PC-9 (cell line): ENCODE results near the gene PHEX. TPM values are rescaled to one million over a fixed set of nuclear protein-coding genes. Genes with fewer than 3 reads are reported as not detected.

Experiments
- BruUV-seq: library from RNA; stranded (reverse); fragments of 400-500 nt; replicated peaks from 2 replicates; lab custom pipeline; 2021; lab: Mats Ljungman, UMichigan
- CTCF ChIA-PET: fragments of 300-600 bp; sonication (Branson Sonifier 250); formaldehyde crosslinking; loops from one replicate; lab custom pipeline; 2022; ENCODE audit warnings: antibody characterized with exemption; lab: Charles Lee
- POLR2A ChIA-PET: fragments of 300-600 bp; sonication (Branson Sonifier 250); formaldehyde crosslinking; loops from one replicate; lab custom pipeline; 2022; ENCODE audit warnings: antibody characterized with exemption; ENCODE audit not compliant: unreplicated experiment; lab: Charles Lee
- DNase-seq, 2 experiments: peaks; one replicate each; pipeline versions ENCODE4 v3.0.0 to v3.0.0-alpha.2; 2015 to 2022; ENCODE audit warnings: mixed read lengths in 1 of 2
- H2AFZ ChIP-seq: fragments of 200-600 bp; sonication (generic); 2 replicates; pipeline ENCODE4 v1.8.1; 2017; ENCODE audit warnings: antibody characterized with exemption
- H3F3A ChIP-seq: fragments of 200-600 bp; sonication (generic); 2 replicates; pipeline ENCODE4 v1.8.1; 2017; ENCODE audit warnings: antibody characterized with exemption, mild to moderate bottlenecking, low read depth; ENCODE audit not compliant: insufficient read depth
- H3K27ac ChIP-seq: fragments of 200-600 bp; sonication (generic); 2 replicates; pipeline ENCODE4 v1.6.1; 2016; ENCODE audit warnings: mixed run types
- H3K27me3 ChIP-seq: fragments of 200-600 bp; sonication (generic); 2 replicates; pipeline ENCODE4 v1.6.1; 2016; ENCODE audit warnings: low read depth, mixed run types; ENCODE audit not compliant: insufficient read depth
- H3K36me3 ChIP-seq: fragments of 200-600 bp; sonication (generic); 2 replicates; pipeline ENCODE4 v1.6.1; 2016; ENCODE audit warnings: low read depth, mixed run types
- H3K4me1 ChIP-seq: fragments of 200-600 bp; sonication (generic); replicated peaks from 2 replicates; pipeline ENCODE4 v1.6.1; 2016; ENCODE audit warnings: mixed run types; ENCODE audit not compliant: insufficient read depth
- H3K4me2 ChIP-seq: fragments of 200-600 bp; sonication (generic); 2 replicates; pipeline ENCODE4 v1.6.1; 2017; ENCODE audit warnings: mixed run types
- H3K4me3 ChIP-seq: fragments of 200-600 bp; sonication (generic); 2 replicates; pipeline ENCODE4 v1.6.1; 2016; ENCODE audit warnings: mixed run types
- H3K79me2 ChIP-seq: fragments of 200-600 bp; sonication (generic); 2 replicates; pipeline ENCODE4 v1.6.1; 2017; ENCODE audit warnings: low read depth, mixed run types
- H3K9me2 ChIP-seq: fragments of 200-600 bp; sonication (generic); 2 replicates; pipeline ENCODE4 v1.8.1; 2017; ENCODE audit warnings: mild to moderate bottlenecking; ENCODE audit not compliant: insufficient read depth
- H3K9me3 ChIP-seq: fragments of 200-600 bp; sonication (generic); 2 replicates; pipeline ENCODE4 v1.8.1; 2016; ENCODE audit warnings: low read depth; ENCODE audit not compliant: insufficient read depth
- H4K20me1 ChIP-seq: fragments of 200-600 bp; sonication (generic); 2 replicates; pipeline ENCODE4 v1.8.1; 2017; ENCODE audit not compliant: insufficient read depth
- CTCF ChIP-seq: fragments of 200-600 bp; sonication (generic); conservative IDR thresholded peaks from 2 replicates; pipeline ENCODE4 v1.6.1; 2017; ENCODE audit warnings: mixed run types, antibody characterized with exemption, mild to moderate bottlenecking, moderate library complexity
- EZH2 ChIP-seq: fragments of 200-600 bp; sonication (generic); IDR thresholded peaks from 2 replicates; pipeline ENCODE4 v1.8.0; 2017; ENCODE audit warnings: antibody characterized with exemption, low read depth
- intact Hi-C: fragments of 100-400 bp; cut with micrococcal nuclease; formaldehyde crosslinking; loops from one replicate; pipeline ENCODE4 v1.10.0; 2022; ENCODE audit not compliant: unreplicated experiment
- total RNA-seq: library from RNA; stranded (reverse); gene quantifications from 2 replicates; pipeline ENCODE4 v1.2.3, GENCODE V29; 2021

PHEX gene
- total RNA-seq, 1 experiment from 2014 or later = 3.5 TPM

GRCh38 chrX:22121161-22121560 lies 89.0 kb downstream of the PHEX start:
- H4K20me1 ChIP-seq = no peaks in the 10 kb centered on the region
- no peak for TF ChIP-seq EZH2
- no peak for TF ChIP-seq CTCF
- no peaks in the 10 kb centered on the region for H3K79me2 ChIP-seq
- H3F3A ChIP-seq = peaks cover 35% of the 10 kb centered on the region
- H3K4me3 ChIP-seq = no peak overlapping the region
- no peak overlapping the region for H2AFZ ChIP-seq
- peaks cover 74% of the 10 kb centered on the region for H3K4me1 ChIP-seq
- intact Hi-C loops = no loop called here
- no peaks in the 10 kb centered on the region for H3K9me3 ChIP-seq
- BruUV-seq = no TSS peak
- ChIA-PET CTCF (no interaction called here), POLR2A (interaction anchor here (0.6 kb wide), 1 partner anchor 12 kb away, joined by 5 read pairs; no protein-coding TSS in a partner anchor)
- H3K9me2 ChIP-seq = no peaks in the 10 kb centered on the region
- H3K27ac ChIP-seq = peak overlapping the region; percentile 66
- peak; percentile 14 to 79 for DNase-seq
- H3K4me2 ChIP-seq = peak overlapping the region; percentile 16; the same call in 1 of the 2 replicates
- H3K27me3 ChIP-seq = no peaks in the 10 kb centered on the region
- no peaks in the 10 kb centered on the region for H3K36me3 ChIP-seq

- Histone ChIP-seq H3K9me3 (no peaks in the 10 kb centered on the region), H3K79me2 (no peaks in the 10 kb centered on the region), H3K4me2 (no peak overlapping the region), H3K27ac (0 out of 2 replicates have a peak overlapping the region, but pooled peaks have one; percentile 6), H3K9me2 (no peaks in the 10 kb centered on the region), H3F3A (peaks cover 35% of the 10 kb centered on the region), H3K27me3 (no peaks in the 10 kb centered on the region), H3K36me3 (no peaks in the 10 kb centered on the region), H3K4me3 (no peak overlapping the region), H2AFZ (no peak overlapping the region), H4K20me1 (no peaks in the 10 kb centered on the region), H3K4me1 (peaks cover 63% of the 10 kb centered on the region)
- ChIA-PET CTCF (no interaction called here), POLR2A (no interaction called here)
- BruUV-seq = no TSS peak
- intact Hi-C loops = no loop called here
- TF ChIP-seq CTCF (no peak), EZH2 (no peak)
- peak; percentile 3 to 50 for DNase-seq
These were observed 90.4 kb downstream of the PHEX start for GRCh38 chrX:22122510-22122909.

GRCh38 chrX:22124098-22124497 lies 92.0 kb downstream of the PHEX start:
- CTCF ChIA-PET = no interaction called here
- intact Hi-C loops = no loop called here
- Histone ChIP-seq H3K4me3 (no peak overlapping the region), H3K4me1 (peaks cover 48% of the 10 kb centered on the region), H3K9me2 (no peaks in the 10 kb centered on the region), H3K9me3 (no peaks in the 10 kb centered on the region), H3F3A (peaks cover 23% of the 10 kb centered on the region), H3K79me2 (no peaks in the 10 kb centered on the region), H3K36me3 (no peaks in the 10 kb centered on the region), H3K27ac (peak overlapping the region; percentile 79), H3K4me2 (peak overlapping the region; percentile 44), H4K20me1 (no peaks in the 10 kb centered on the region), H2AFZ (no peak overlapping the region), H3K27me3 (no peaks in the 10 kb centered on the region)
- POLR2A ChIA-PET = interaction anchor here (0.5 kb wide), 1 partner anchor 109 kb away, joined by 5 read pairs; no protein-coding TSS in a partner anchor
- TF ChIP-seq CTCF = no peak
- no peak for TF ChIP-seq EZH2
- no TSS peak for BruUV-seq
- DNase-seq = peak in 1 of 2 experiments; percentile 87
